ENCODE data around the gene IRF4. TPM values are rescaled to one million over a fixed set of nuclear protein-coding genes. Genes with fewer than 3 reads are reported as not detected.

IRF4 gene
- total RNA-seq, 2 experiments from 2014 or later, result 689 to 705 TPM

- Mint-ChIP-seq H3K9me3 (no peaks in the 10 kb centered on the region), H3K36me3 (peaks cover 5% of the 10 kb centered on the region), H3K27ac (peak overlapping the region; percentile 97), H3K27me3 (peaks cover 1% of the 10 kb centered on the region), H3K4me1 (ENCODE audit: low read depth) (peaks cover 55% of the 10 kb centered on the region), H3K4me3 (peak overlapping the region; percentile 77)
- ChIA-PET CTCF (interaction anchor here (0.9 to 1.5 kb wide), 10 partner anchors 11 to 259 kb away, joined by 3 to 9 read pairs (median 4); no protein-coding TSS in a partner anchor), POLR2A (interaction anchor here (0.5 to 4.2 kb wide), 25 partner anchors 12 to 123 kb away, joined by 3 to 51 read pairs (median 8); partner anchors contain the start of gene IRF4)
- peak; percentile 73 for DNase-seq
- intact Hi-C loops (cut with micrococcal nuclease), result loop anchor here (1.0 to 2.0 kb wide), 6 partner anchors 15 to 223 kb away; no protein-coding TSS in a partner anchor
Observed at GRCh38 chr6:447381-448165, 56.0 kb downstream of the IRF4 start.

GRCh38 chr6:448296-449056 is 56.9 kb downstream of the IRF4 start:
- Mint-ChIP-seq H3K4me1 (ENCODE audit: low read depth) (peaks cover 55% of the 10 kb centered on the region), H3K4me3 (peak overlapping the region; percentile 77), H3K27ac (peak overlapping the region; percentile 97), H3K27me3 (peaks cover 1% of the 10 kb centered on the region), H3K9me3 (no peaks in the 10 kb centered on the region), H3K36me3 (peaks cover 5% of the 10 kb centered on the region)
- POLR2A ChIA-PET, result interaction anchor here (1.1 kb wide), 1 partner anchor 30 kb away, joined by 3 read pairs; no protein-coding TSS in a partner anchor
- CTCF ChIA-PET, result no interaction called here
- intact Hi-C loops (cut with micrococcal nuclease), result no loop called here
- DNase-seq, result peak; percentile 10

- Mint-ChIP-seq H3K4me3 (no peak overlapping the region), H3K27me3 (peaks cover 1% of the 10 kb centered on the region), H3K4me1 (ENCODE audit: low read depth) (peaks cover 51% of the 10 kb centered on the region), H3K9me3 (no peaks in the 10 kb centered on the region), H3K27ac (peak overlapping the region; percentile 97), H3K36me3 (peaks cover 5% of the 10 kb centered on the region)
- intact Hi-C loops (cut with micrococcal nuclease), result no loop called here
- CTCF ChIA-PET, result no interaction called here
- POLR2A ChIA-PET, result interaction anchor here (1.1 kb wide), 1 partner anchor 31 kb away, joined by 3 read pairs; no protein-coding TSS in a partner anchor
- DNase-seq, result peak; percentile 8
Observed at GRCh38 chr6:449057-449430, 57.5 kb downstream of the IRF4 start.

- H3K4me3 Mint-ChIP-seq, result no peak overlapping the region
- H3K27me3 Mint-ChIP-seq, result peaks cover 1% of the 10 kb centered on the region
- POLR2A ChIA-PET, result interaction anchor here (0.9 to 1.2 kb wide), 3 partner anchors 15 to 48 kb away, joined by 3 read pairs; no protein-coding TSS in a partner anchor
- peak; percentile 8 for DNase-seq
- H3K36me3 Mint-ChIP-seq, result peaks cover 5% of the 10 kb centered on the region
- CTCF ChIA-PET, result interaction anchor here (1.1 kb wide), 1 partner anchor 99 kb away, joined by 5 read pairs; no protein-coding TSS in a partner anchor
- intact Hi-C loops (cut with micrococcal nuclease), result no loop called here
- peaks cover 50% of the 10 kb centered on the region for H3K4me1 Mint-ChIP-seq (ENCODE audit: low read depth)
- H3K9me3 Mint-ChIP-seq, result no peaks in the 10 kb centered on the region
- peak overlapping the region; percentile 60 for H3K27ac Mint-ChIP-seq
Observed at GRCh38 chr6:449486-450419, 58.2 kb downstream of the IRF4 start.

- Mint-ChIP-seq H3K36me3 (peaks cover 5% of the 10 kb centered on the region), H3K27me3 (peaks cover 1% of the 10 kb centered on the region), H3K27ac (peak overlapping the region; percentile 23), H3K9me3 (no peaks in the 10 kb centered on the region), H3K4me1 (ENCODE audit: low read depth) (peaks cover 41% of the 10 kb centered on the region), H3K4me3 (no peak overlapping the region)
- intact Hi-C loops (cut with micrococcal nuclease), result no loop called here
- CTCF ChIA-PET, result interaction anchor here (1.1 kb wide), 1 partner anchor 98 kb away, joined by 5 read pairs; no protein-coding TSS in a partner anchor
- no peak for DNase-seq
- POLR2A ChIA-PET, result interaction anchor here (1.0 to 1.2 kb wide), 2 partner anchors 17 to 26 kb away, joined by 3 read pairs; no protein-coding TSS in a partner anchor
Observed at GRCh38 chr6:451336-451735, 59.8 kb downstream of the IRF4 start.

GRCh38 chr6:451847-452246 is 60.3 kb downstream of the IRF4 start:
- intact Hi-C loops (cut with micrococcal nuclease), result no loop called here
- ChIA-PET CTCF (no interaction called here), POLR2A (interaction anchor here (1.0 kb wide), 1 partner anchor 27 kb away, joined by 3 read pairs; no protein-coding TSS in a partner anchor)
- DNase-seq, result no peak
- H3K27ac Mint-ChIP-seq, result peak overlapping the region; percentile 23
- H3K27me3 Mint-ChIP-seq, result no peaks in the 10 kb centered on the region
- H3K4me1 Mint-ChIP-seq (ENCODE audit: low read depth), result peaks cover 36% of the 10 kb centered on the region
- H3K4me3 Mint-ChIP-seq, result no peak overlapping the region
- H3K9me3 Mint-ChIP-seq, result no peaks in the 10 kb centered on the region
- H3K36me3 Mint-ChIP-seq, result peaks cover 5% of the 10 kb centered on the region

- Mint-ChIP-seq H3K27me3 (no peaks in the 10 kb centered on the region), H3K4me1 (ENCODE audit: low read depth) (peaks cover 35% of the 10 kb centered on the region), H3K36me3 (peaks cover 9% of the 10 kb centered on the region), H3K9me3 (peaks cover 6% of the 10 kb centered on the region), H3K27ac (no peak overlapping the region), H3K4me3 (no peak overlapping the region)
- no peak for DNase-seq
- intact Hi-C loops (cut with micrococcal nuclease), result no loop called here
- ChIA-PET POLR2A (interaction anchor here (1.2 kb wide), 1 partner anchor 27 kb away, joined by 3 read pairs; no protein-coding TSS in a partner anchor), CTCF (no interaction called here)
Observed at GRCh38 chr6:452301-453067, 60.9 kb downstream of the IRF4 start.

GRCh38 chr6:453152-453551 is 61.6 kb downstream of the IRF4 start:
- H3K9me3 Mint-ChIP-seq, result peaks cover 11% of the 10 kb centered on the region
- CTCF ChIA-PET, result no interaction called here
- no peak overlapping the region for H3K27ac Mint-ChIP-seq
- no peak for DNase-seq
- peaks cover 31% of the 10 kb centered on the region for H3K4me1 Mint-ChIP-seq (ENCODE audit: low read depth)
- intact Hi-C loops (cut with micrococcal nuclease), result no loop called here
- POLR2A ChIA-PET, result interaction anchor here (1.2 kb wide), 1 partner anchor 26 kb away, joined by 3 read pairs; no protein-coding TSS in a partner anchor
- H3K27me3 Mint-ChIP-seq, result no peaks in the 10 kb centered on the region
- H3K36me3 Mint-ChIP-seq, result peaks cover 8% of the 10 kb centered on the region
- H3K4me3 Mint-ChIP-seq, result no peak overlapping the region

GRCh38 chr6:454148-454991 is 62.8 kb downstream of the IRF4 start:
- DNase-seq, result no peak
- peaks cover 18% of the 10 kb centered on the region for H3K9me3 Mint-ChIP-seq
- no peaks in the 10 kb centered on the region for H3K27me3 Mint-ChIP-seq
- ChIA-PET CTCF (interaction anchor here (0.8 kb wide), 1 partner anchor 51 kb away, joined by 3 read pairs; no protein-coding TSS in a partner anchor), POLR2A (interaction anchor here (1.2 kb wide), 1 partner anchor 44 kb away, joined by 4 read pairs; no protein-coding TSS in a partner anchor)
- H3K27ac Mint-ChIP-seq, result peak overlapping the region; percentile 4
- H3K36me3 Mint-ChIP-seq, result peaks cover 8% of the 10 kb centered on the region
- intact Hi-C loops (cut with micrococcal nuclease), result loop anchor here (2.0 kb wide), 1 partner anchor 20 kb away; no protein-coding TSS in a partner anchor
- no peak overlapping the region for H3K4me3 Mint-ChIP-seq
- H3K4me1 Mint-ChIP-seq (ENCODE audit: low read depth), result peaks cover 23% of the 10 kb centered on the region

All from activated CD4-positive, alpha-beta memory T cell treated with anti-CD3 and anti-CD28 coated beads for 36 hours (primary cell).